WTC11 (cell line): Measurements from ENCODE around the gene GSC2. TPM values are rescaled to one million over a fixed set of nuclear protein-coding genes. Genes with fewer than 3 reads are reported as not detected.

Experiments
- ATAC-seq: fragments of 200-7000 bp; cut with Tn5 transposase; 2 replicates; pipeline ENCODE4 v1.10.0; 2021; ENCODE audit warnings: mild to moderate bottlenecking, moderate library complexity
- CTCF ChIA-PET: fragments of 300-600 bp; sonication (Branson Sonifier 250); formaldehyde crosslinking; loops from one replicate; lab custom pipeline; 2021; ENCODE audit warnings: antibody characterized with exemption; lab: Charles Lee
- POLR2A ChIA-PET: fragments of 350-600 bp; sonication (Branson Sonifier 250); formaldehyde crosslinking; loops from one replicate; lab custom pipeline; 2021; ENCODE audit warnings: antibody characterized with exemption; lab: Charles Lee
- DNase-seq: peaks from one replicate; pipeline ENCODE4 v3.0.0; 2021; ENCODE audit warnings: low spot score
- H3K27ac Mint-ChIP-seq: 2 replicates; pipeline ENCODE4 v1.8.0; 2021; ENCODE audit warnings: mixed read lengths
- H3K27me3 Mint-ChIP-seq: 2 replicates; pipeline ENCODE4 v1.8.0; 2021; ENCODE audit warnings: low read depth, mild to moderate bottlenecking, moderate library complexity, mixed read lengths
- H3K36me3 Mint-ChIP-seq: 2 replicates; pipeline ENCODE4 v1.8.0; 2021; ENCODE audit warnings: mixed read lengths
- H3K4me1 Mint-ChIP-seq: 2 replicates; pipeline ENCODE4 v1.8.0; 2022; ENCODE audit warnings: mixed read lengths
- H3K4me3 Mint-ChIP-seq: 2 replicates; pipeline ENCODE4 v1.8.0; 2021; ENCODE audit warnings: mild to moderate bottlenecking, moderate library complexity, mixed read lengths
- H3K9me3 Mint-ChIP-seq: 2 replicates; pipeline ENCODE4 v1.8.0; 2021; ENCODE audit warnings: mixed read lengths
- CREB1 ChIP-seq: sonication (generic); formaldehyde crosslinking; IDR thresholded peaks from 2 replicates; pipeline ENCODE4 v1.8.0; 2023; ENCODE audit warnings: mild to moderate bottlenecking, missing genetic modification reagents
- ELF4 ChIP-seq: sonication (generic); formaldehyde crosslinking; IDR thresholded peaks from 2 replicates; pipeline ENCODE4 v1.8.1; 2022; ENCODE audit warnings: low read depth, mild to moderate bottlenecking, moderate library complexity, missing genetic modification reagents
- GTF2I ChIP-seq: fragments of 250-450 bp; sonication (Bioruptor Pico); conservative IDR thresholded peaks from 2 replicates; pipeline ENCODE4 v1.4.0; 2021; ENCODE audit warnings: mild to moderate bottlenecking
- IRF2 ChIP-seq: sonication (generic); formaldehyde crosslinking; IDR thresholded peaks from 2 replicates; pipeline ENCODE4 v1.8.0; 2022; ENCODE audit warnings: low read depth, missing genetic modification reagents, borderline replicate concordance
- JAZF1 ChIP-seq: fragments of 250-450 bp; sonication (Bioruptor Pico); IDR thresholded peaks from 2 replicates; pipeline ENCODE4 v1.9.0; 2021; ENCODE audit warnings: moderate library complexity, mild to moderate bottlenecking, inconsistent platforms
- MXD4 ChIP-seq: fragments of 250-450 bp; sonication (Bioruptor Pico); IDR thresholded peaks from 2 replicates; pipeline ENCODE4 v1.8.0; 2021; ENCODE audit warnings: mild to moderate bottlenecking, moderate library complexity, borderline replicate concordance
- MYBL2 ChIP-seq: sonication (generic); formaldehyde crosslinking; IDR thresholded peaks from 2 replicates; pipeline ENCODE4 v1.8.1; 2023; ENCODE audit warnings: mild to moderate bottlenecking, moderate library complexity, missing genetic modification reagents
- NFE2L1 ChIP-seq: sonication (generic); formaldehyde crosslinking; IDR thresholded peaks from 2 replicates; pipeline ENCODE4 v1.8.1; 2023; ENCODE audit warnings: missing genetic modification reagents
- PRRX2 ChIP-seq: fragments of 250-450 bp; sonication (Bioruptor Pico); IDR thresholded peaks from 2 replicates; pipeline ENCODE4 v1.8.0; 2021; ENCODE audit warnings: mild to moderate bottlenecking
- SP1 ChIP-seq: sonication (generic); formaldehyde crosslinking; conservative IDR thresholded peaks from 2 replicates; pipeline ENCODE4 v1.8.1; 2022; ENCODE audit warnings: missing genetic modification reagents
- ZNF121 ChIP-seq: sonication (generic); formaldehyde crosslinking; IDR thresholded peaks from 2 replicates; pipeline ENCODE4 v1.8.0; 2023; ENCODE audit warnings: missing genetic modification reagents
- ZNF219 ChIP-seq: sonication (generic); formaldehyde crosslinking; IDR thresholded peaks from 2 replicates; pipeline ENCODE4 v1.8.0; 2023; ENCODE audit warnings: missing genetic modification reagents, mild to moderate bottlenecking, borderline replicate concordance
- ZNF263 ChIP-seq: sonication (generic); formaldehyde crosslinking; IDR thresholded peaks from 2 replicates; pipeline ENCODE4 v1.8.1; 2022; ENCODE audit warnings: low read depth, mild to moderate bottlenecking, moderate library complexity, missing genetic modification reagents
- ZNF317 ChIP-seq: sonication (generic); formaldehyde crosslinking; IDR thresholded peaks from 2 replicates; pipeline ENCODE4 v1.8.1; 2023; ENCODE audit warnings: low read depth, mild to moderate bottlenecking, moderate library complexity, missing genetic modification reagents, borderline replicate concordance
- total RNA-seq: library from RNA; stranded (reverse); gene quantifications from 3 replicates; pipeline ENCODE4 v1.2.3, GENCODE V29; 2021
- TF ChIP-seq, protein P1 (sequence below): sonication (generic); formaldehyde crosslinking; IDR thresholded peaks from 2 replicates; pipeline ENCODE4 v1.8.1; 2022; ENCODE audit warnings: mild to moderate bottlenecking, moderate library complexity, missing genetic modification reagents
- TF ChIP-seq, protein P2 (sequence below): sonication (generic); formaldehyde crosslinking; IDR thresholded peaks from 2 replicates; pipeline ENCODE4 v1.8.1; 2023; ENCODE audit warnings: mild to moderate bottlenecking, missing genetic modification reagents, moderate library complexity
- TF ChIP-seq, protein P3 (sequence below): fragments of 250-450 bp; sonication (Bioruptor Pico); IDR thresholded peaks from 2 replicates; pipeline ENCODE4 v2.1.2; 2022; ENCODE audit warnings: mild to moderate bottlenecking, moderate library complexity
- TF ChIP-seq, protein P4 (sequence below): sonication (generic); formaldehyde crosslinking; IDR thresholded peaks from 2 replicates; pipeline ENCODE4 v1.8.1; 2023; ENCODE audit warnings: mild to moderate bottlenecking, moderate library complexity, missing genetic modification reagents
- TF ChIP-seq, protein P5 (sequence below): sonication (generic); formaldehyde crosslinking; IDR thresholded peaks from 2 replicates; pipeline ENCODE4 v1.8.1; 2022; ENCODE audit warnings: low read depth, mild to moderate bottlenecking, moderate library complexity, missing genetic modification reagents, borderline replicate concordance
- TF ChIP-seq, protein P6 (sequence below): sonication (generic); formaldehyde crosslinking; IDR thresholded peaks from 2 replicates; pipeline ENCODE4 v1.8.1; 2022; ENCODE audit warnings: low read depth, missing genetic modification reagents, borderline replicate concordance
- TF ChIP-seq, protein P7 (sequence below): sonication (generic); formaldehyde crosslinking; IDR thresholded peaks from 2 replicates; pipeline ENCODE4 v1.8.1; 2023; ENCODE audit warnings: mild to moderate bottlenecking, missing genetic modification reagents

GSC2 gene
- total RNA-seq, 1 experiment from 2014 or later, result 0.68 TPM

DNA sequence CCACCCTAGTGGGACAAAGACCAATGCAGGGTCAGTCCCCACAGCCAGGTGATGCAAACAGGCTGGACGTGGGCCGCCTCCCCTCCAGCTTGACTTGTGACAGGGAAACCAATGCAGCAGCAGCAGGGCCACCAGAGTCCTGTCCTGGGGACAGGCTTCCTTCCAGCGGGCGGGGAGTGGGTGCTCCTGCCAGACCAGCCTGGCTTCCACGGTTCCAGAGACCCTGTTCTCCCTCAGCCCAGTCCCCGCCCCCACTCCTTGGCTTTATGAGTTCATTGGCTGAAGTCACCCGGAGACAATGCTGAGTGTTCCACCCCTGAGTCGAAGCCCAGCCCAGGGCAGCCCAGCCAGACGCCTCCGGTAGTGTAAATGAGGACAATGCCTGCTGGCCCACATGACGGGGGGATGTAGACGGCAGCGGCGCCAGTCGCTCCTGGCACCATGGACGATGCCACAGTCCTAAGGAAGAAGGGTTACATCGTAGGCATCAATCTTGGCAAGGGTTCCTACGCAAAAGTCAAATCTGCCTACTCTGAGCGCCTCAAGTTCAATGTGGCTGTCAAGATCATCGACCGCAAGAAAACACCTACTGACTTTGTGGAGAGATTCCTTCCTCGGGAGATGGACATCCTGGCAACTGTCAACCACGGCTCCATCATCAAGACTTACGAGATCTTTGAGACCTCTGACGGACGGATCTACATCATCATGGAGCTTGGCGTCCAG, 19.0 kb downstream of the GSC2 start, which contains the start of gene TSSK2:
Gene TSSK2 (plus strand): TSS at position 350 of the 726 bp plus-strand sequence. CDS start 92 bp downstream, at position 442.
- Mint-ChIP-seq H3K4me1 (no peaks in the 10 kb centered on the region), H3K4me3 (no peak within 1 kb of the TSS), H3K9me3 (no peaks in the 10 kb centered on the region), H3K36me3 (peaks cover 10% of the 10 kb centered on the region; the same call in 1 of the 2 replicates), H3K27me3 (no peaks in the 10 kb centered on the region), H3K27ac (no peak within 1 kb of the TSS)
- CTCF ChIA-PET, result no interaction called here
- POLR2A ChIA-PET, result no interaction called here
- no peak for TF ChIP-seq ZNF121
- TF ChIP-seq MYBL2 (CRISPR knock-in tag), result no peak
- TF ChIP-seq, protein P1, sequence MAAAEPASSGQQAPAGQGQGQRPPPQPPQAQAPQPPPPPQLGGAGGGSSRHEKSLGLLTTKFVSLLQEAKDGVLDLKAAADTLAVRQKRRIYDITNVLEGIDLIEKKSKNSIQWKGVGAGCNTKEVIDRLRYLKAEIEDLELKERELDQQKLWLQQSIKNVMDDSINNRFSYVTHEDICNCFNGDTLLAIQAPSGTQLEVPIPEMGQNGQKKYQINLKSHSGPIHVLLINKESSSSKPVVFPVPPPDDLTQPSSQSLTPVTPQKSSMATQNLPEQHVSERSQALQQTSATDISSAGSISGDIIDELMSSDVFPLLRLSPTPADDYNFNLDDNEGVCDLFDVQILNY, result no peak
- TF ChIP-seq IRF2 (CRISPR knock-in tag), result no peak
- no peak for TF ChIP-seq GTF2I (CRISPR knock-in tag)
- no peak for TF ChIP-seq NFE2L1 (CRISPR knock-in tag)
- TF ChIP-seq, protein P2, sequence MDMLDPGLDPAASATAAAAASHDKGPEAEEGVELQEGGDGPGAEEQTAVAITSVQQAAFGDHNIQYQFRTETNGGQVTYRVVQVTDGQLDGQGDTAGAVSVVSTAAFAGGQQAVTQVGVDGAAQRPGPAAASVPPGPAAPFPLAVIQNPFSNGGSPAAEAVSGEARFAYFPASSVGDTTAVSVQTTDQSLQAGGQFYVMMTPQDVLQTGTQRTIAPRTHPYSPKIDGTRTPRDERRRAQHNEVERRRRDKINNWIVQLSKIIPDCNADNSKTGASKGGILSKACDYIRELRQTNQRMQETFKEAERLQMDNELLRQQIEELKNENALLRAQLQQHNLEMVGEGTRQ, result no peak
- TF ChIP-seq, protein P3, sequence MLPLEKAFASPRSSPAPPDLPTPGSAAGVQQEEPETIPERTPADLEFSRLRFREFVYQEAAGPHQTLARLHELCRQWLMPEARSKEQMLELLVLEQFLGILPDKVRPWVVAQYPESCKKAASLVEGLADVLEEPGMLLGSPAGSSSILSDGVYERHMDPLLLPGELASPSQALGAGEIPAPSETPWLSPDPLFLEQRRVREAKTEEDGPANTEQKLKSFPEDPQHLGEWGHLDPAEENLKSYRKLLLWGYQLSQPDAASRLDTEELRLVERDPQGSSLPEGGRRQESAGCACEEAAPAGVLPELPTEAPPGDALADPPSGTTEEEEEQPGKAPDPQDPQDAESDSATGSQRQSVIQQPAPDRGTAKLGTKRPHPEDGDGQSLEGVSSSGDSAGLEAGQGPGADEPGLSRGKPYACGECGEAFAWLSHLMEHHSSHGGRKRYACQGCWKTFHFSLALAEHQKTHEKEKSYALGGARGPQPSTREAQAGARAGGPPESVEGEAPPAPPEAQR (CRISPR knock-in tag), result no peak
- no peak for TF ChIP-seq ELF4 (CRISPR knock-in tag)
- TF ChIP-seq, protein P4, sequence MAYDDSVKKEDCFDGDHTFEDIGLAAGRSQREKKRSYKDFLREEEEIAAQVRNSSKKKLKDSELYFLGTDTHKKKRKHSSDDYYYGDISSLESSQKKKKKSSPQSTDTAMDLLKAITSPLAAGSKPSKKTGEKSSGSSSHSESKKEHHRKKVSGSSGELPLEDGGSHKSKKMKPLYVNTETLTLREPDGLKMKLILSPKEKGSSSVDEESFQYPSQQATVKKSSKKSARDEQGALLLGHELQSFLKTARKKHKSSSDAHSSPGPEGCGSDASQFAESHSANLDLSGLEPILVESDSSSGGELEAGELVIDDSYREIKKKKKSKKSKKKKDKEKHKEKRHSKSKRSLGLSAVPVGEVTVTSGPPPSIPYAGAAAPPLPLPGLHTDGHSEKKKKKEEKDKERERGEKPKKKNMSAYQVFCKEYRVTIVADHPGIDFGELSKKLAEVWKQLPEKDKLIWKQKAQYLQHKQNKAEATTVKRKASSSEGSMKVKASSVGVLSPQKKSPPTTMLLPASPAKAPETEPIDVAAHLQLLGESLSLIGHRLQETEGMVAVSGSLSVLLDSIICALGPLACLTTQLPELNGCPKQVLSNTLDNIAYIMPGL (CRISPR knock-in tag), result no peak
- ATAC-seq (peak; percentile 84), DNase-seq (peak; percentile 37)

DNA sequence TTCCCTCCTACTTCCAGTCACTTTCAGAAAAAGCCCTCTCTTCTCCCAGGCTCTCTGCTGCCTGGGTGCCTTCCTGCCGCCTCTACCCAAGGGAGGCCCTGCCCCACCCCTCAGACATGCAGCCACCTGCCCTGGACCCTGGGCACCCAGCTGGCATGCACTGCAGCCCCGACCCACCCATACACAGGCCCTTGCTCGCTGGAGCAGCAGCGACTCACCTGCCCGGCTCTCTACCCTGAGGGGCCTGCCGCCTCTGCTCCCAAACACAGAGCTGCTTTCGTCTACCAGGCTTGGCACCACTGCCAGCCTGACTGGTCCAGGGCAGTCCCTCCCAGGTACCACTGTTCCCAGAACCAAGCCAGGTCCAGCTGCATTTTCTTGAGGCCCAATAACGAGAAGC, 20.2 kb downstream of the GSC2 start:
- CTCF ChIA-PET, result no interaction called here
- POLR2A ChIA-PET, result no interaction called here
- no peak for TF ChIP-seq PRRX2 (CRISPR knock-in tag)
- TF ChIP-seq JAZF1 (CRISPR knock-in tag), result no peak
- TF ChIP-seq, protein P5, sequence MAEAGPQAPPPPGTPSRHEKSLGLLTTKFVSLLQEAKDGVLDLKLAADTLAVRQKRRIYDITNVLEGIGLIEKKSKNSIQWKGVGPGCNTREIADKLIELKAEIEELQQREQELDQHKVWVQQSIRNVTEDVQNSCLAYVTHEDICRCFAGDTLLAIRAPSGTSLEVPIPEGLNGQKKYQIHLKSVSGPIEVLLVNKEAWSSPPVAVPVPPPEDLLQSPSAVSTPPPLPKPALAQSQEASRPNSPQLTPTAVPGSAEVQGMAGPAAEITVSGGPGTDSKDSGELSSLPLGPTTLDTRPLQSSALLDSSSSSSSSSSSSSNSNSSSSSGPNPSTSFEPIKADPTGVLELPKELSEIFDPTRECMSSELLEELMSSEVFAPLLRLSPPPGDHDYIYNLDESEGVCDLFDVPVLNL (CRISPR knock-in tag), result no peak
- TF ChIP-seq, all 79 proteins: peak for 0
- Mint-ChIP-seq H3K36me3 (0 out of 2 replicates have a peak, but pooled peaks cover 2% of the 10 kb centered on the region), H3K27me3 (no peaks in the 10 kb centered on the region), H3K4me1 (no peaks in the 10 kb centered on the region), H3K9me3 (no peaks in the 10 kb centered on the region), H3K4me3 (no peak overlapping the region), H3K27ac (peak overlapping the region; percentile 73; the same call in 1 of the 2 replicates)
- no peak for DNase-seq
- ATAC-seq, result no peak

DNA sequence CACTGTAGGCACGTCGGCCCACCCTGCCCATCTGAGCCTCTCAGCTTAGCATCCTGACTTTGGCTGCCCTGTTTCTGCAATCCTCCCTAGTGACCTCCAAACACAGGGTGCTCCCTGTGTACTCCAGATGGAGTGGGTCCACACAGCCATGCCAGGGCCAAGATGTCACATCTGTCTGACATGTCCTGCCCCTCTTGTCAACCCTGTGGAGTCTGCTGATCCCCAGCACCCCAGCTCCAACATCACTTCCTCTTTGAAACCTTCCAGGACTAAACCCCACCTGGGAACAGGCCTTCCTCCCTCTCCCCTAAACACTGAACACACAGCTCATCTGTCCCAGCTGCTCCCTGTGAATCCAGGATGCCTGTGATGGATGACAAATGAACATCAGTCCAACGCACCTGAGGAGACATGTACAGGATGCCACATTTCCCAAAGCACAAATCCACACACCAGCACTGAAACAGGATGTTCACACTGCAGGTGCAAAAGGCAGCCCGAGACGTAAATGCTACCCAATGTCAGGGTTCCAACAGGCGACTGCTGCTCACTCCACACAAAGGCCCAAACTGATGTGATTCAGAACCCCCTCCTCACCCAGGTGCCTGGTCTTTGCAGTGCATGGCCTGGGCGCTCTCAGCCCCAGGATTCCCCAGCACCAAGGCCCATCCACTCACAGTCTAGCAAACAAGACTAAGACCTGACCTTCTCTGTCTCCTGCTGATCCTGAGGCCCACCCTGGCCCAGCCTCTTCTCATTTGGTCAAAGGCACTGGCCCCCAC, 21.0 kb downstream of the GSC2 start:
- no peak overlapping the region for H3K4me3 Mint-ChIP-seq
- peak overlapping the region; percentile 73; the same call in 1 of the 2 replicates for H3K27ac Mint-ChIP-seq
- no peaks in the 10 kb centered on the region for H3K9me3 Mint-ChIP-seq
- 0 out of 2 replicates have a peak, but pooled peaks cover under 1% of the 10 kb centered on the region for H3K4me1 Mint-ChIP-seq
- DNase-seq, result no peak
- ChIA-PET POLR2A (no interaction called here), CTCF (no interaction called here)
- no peaks in the 10 kb centered on the region; the same call in 1 of the 2 replicates for H3K27me3 Mint-ChIP-seq
- 0 out of 2 replicates have a peak, but pooled peaks cover 2% of the 10 kb centered on the region for H3K36me3 Mint-ChIP-seq
- no peak for ATAC-seq
- TF ChIP-seq ZNF263 (CRISPR knock-in tag), result no peak
- TF ChIP-seq, protein P6, sequence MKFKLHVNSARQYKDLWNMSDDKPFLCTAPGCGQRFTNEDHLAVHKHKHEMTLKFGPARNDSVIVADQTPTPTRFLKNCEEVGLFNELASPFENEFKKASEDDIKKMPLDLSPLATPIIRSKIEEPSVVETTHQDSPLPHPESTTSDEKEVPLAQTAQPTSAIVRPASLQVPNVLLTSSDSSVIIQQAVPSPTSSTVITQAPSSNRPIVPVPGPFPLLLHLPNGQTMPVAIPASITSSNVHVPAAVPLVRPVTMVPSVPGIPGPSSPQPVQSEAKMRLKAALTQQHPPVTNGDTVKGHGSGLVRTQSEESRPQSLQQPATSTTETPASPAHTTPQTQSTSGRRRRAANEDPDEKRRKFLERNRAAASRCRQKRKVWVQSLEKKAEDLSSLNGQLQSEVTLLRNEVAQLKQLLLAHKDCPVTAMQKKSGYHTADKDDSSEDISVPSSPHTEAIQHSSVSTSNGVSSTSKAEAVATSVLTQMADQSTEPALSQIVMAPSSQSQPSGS (CRISPR knock-in tag), result no peak
- TF ChIP-seq, protein P7, sequence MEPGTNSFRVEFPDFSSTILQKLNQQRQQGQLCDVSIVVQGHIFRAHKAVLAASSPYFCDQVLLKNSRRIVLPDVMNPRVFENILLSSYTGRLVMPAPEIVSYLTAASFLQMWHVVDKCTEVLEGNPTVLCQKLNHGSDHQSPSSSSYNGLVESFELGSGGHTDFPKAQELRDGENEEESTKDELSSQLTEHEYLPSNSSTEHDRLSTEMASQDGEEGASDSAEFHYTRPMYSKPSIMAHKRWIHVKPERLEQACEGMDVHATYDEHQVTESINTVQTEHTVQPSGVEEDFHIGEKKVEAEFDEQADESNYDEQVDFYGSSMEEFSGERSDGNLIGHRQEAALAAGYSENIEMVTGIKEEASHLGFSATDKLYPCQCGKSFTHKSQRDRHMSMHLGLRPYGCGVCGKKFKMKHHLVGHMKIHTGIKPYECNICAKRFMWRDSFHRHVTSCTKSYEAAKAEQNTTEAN (CRISPR knock-in tag), result no peak
- no peak for TF ChIP-seq ZNF219 (CRISPR knock-in tag)
- no peak for TF ChIP-seq GTF2I (CRISPR knock-in tag)
- no peak for TF ChIP-seq ZNF317
- no peak for TF ChIP-seq SP1 (CRISPR knock-in tag)
- TF ChIP-seq CREB1 (CRISPR knock-in tag), result no peak
- TF ChIP-seq MXD4, result no peak
